ENCODE measurements around the gene C13orf46.

The C13orf46 gene

GRCh38 chr13:113912596-113912995, 61.3 kb downstream of the C13orf46 start:
- no peak overlapping the region for H3K4me3 Mint-ChIP-seq
- no peaks in the 10 kb centered on the region for H3K4me1 Mint-ChIP-seq
- no peaks in the 10 kb centered on the region for H3K9me3 Mint-ChIP-seq
- peaks cover under 1% of the 10 kb centered on the region for H3K36me3 Mint-ChIP-seq (ENCODE audit: insufficient read depth)
- peaks cover 93% of the 10 kb centered on the region for H3K27me3 Mint-ChIP-seq
- no peak overlapping the region for H3K27ac Mint-ChIP-seq (ENCODE audit: low read depth)
- ATAC-seq (replicated peaks; ENCODE audit: extremely low read depth, poor library complexity, severe bottlenecking) (no peak), DNase-seq (ENCODE audit: low spot score in 2 of 2) (no peak)

- peaks cover 57% of the 10 kb centered on the region for H3K27me3 Mint-ChIP-seq
- DNase-seq (ENCODE audit: low spot score in 2 of 2) (peak; percentile 7 to 8), ATAC-seq (replicated peaks; ENCODE audit: extremely low read depth, poor library complexity, severe bottlenecking) (no peak)
- H3K27ac Mint-ChIP-seq (ENCODE audit: low read depth) = no peak overlapping the region
- no peaks in the 10 kb centered on the region for H3K9me3 Mint-ChIP-seq
- no peaks in the 10 kb centered on the region for H3K4me1 Mint-ChIP-seq
- H3K4me3 Mint-ChIP-seq = no peak overlapping the region
- no peaks in the 10 kb centered on the region for H3K36me3 Mint-ChIP-seq (ENCODE audit: insufficient read depth)
Measured at GRCh38 chr13:113907635-113908617, 66.0 kb downstream of the C13orf46 start.

GRCh38 chr13:113906571-113906970, 67.3 kb downstream of the C13orf46 start:
- peaks cover 2% of the 10 kb centered on the region for H3K36me3 Mint-ChIP-seq (ENCODE audit: insufficient read depth)
- H3K4me1 Mint-ChIP-seq = no peaks in the 10 kb centered on the region
- DNase-seq (ENCODE audit: low spot score in 2 of 2) (no peak), ATAC-seq (replicated peaks; ENCODE audit: extremely low read depth, poor library complexity, severe bottlenecking) (no peak)
- no peaks in the 10 kb centered on the region for H3K9me3 Mint-ChIP-seq
- peaks cover 44% of the 10 kb centered on the region for H3K27me3 Mint-ChIP-seq
- no peak overlapping the region for H3K4me3 Mint-ChIP-seq
- H3K27ac Mint-ChIP-seq (ENCODE audit: low read depth) = no peak overlapping the region

GRCh38 chr13:113905942-113906341, 67.9 kb downstream of the C13orf46 start:
- Mint-ChIP-seq H3K4me1 (no peaks in the 10 kb centered on the region), H3K27me3 (peaks cover 37% of the 10 kb centered on the region), H3K36me3 (ENCODE audit: insufficient read depth) (peaks cover 2% of the 10 kb centered on the region), H3K27ac (ENCODE audit: low read depth) (no peak overlapping the region), H3K4me3 (no peak overlapping the region), H3K9me3 (no peaks in the 10 kb centered on the region)
- DNase-seq (ENCODE audit: low spot score in 2 of 2) = no peak
- no peak for ATAC-seq (replicated peaks; ENCODE audit: extremely low read depth, poor library complexity, severe bottlenecking)

GRCh38 chr13:113905018-113905417, 68.9 kb downstream of the C13orf46 start:
- ATAC-seq (replicated peaks; ENCODE audit: extremely low read depth, poor library complexity, severe bottlenecking) (no peak), DNase-seq (ENCODE audit: low spot score in 2 of 2) (peak; percentile 6 to 8)
- H3K9me3 Mint-ChIP-seq = no peaks in the 10 kb centered on the region
- H3K4me1 Mint-ChIP-seq = no peaks in the 10 kb centered on the region
- no peak overlapping the region for H3K27ac Mint-ChIP-seq (ENCODE audit: low read depth)
- H3K27me3 Mint-ChIP-seq = peaks cover 28% of the 10 kb centered on the region
- no peak overlapping the region for H3K4me3 Mint-ChIP-seq
- peaks cover 2% of the 10 kb centered on the region for H3K36me3 Mint-ChIP-seq (ENCODE audit: insufficient read depth)

GRCh38 chr13:113904411-113904810, 69.5 kb downstream of the C13orf46 start:
- Mint-ChIP-seq H3K9me3 (no peaks in the 10 kb centered on the region), H3K4me3 (no peak overlapping the region), H3K36me3 (ENCODE audit: insufficient read depth) (peaks cover 2% of the 10 kb centered on the region), H3K27me3 (peaks cover 23% of the 10 kb centered on the region), H3K27ac (ENCODE audit: low read depth) (no peak overlapping the region), H3K4me1 (no peaks in the 10 kb centered on the region)
- ATAC-seq (replicated peaks; ENCODE audit: extremely low read depth, poor library complexity, severe bottlenecking) (no peak), DNase-seq (ENCODE audit: low spot score in 2 of 2) (peak; percentile 9 to 12)

- H3K36me3 Mint-ChIP-seq (ENCODE audit: insufficient read depth) = peaks cover 2% of the 10 kb centered on the region
- H3K27me3 Mint-ChIP-seq = peaks cover 18% of the 10 kb centered on the region
- no peaks in the 10 kb centered on the region for H3K4me1 Mint-ChIP-seq
- ATAC-seq (replicated peaks; ENCODE audit: extremely low read depth, poor library complexity, severe bottlenecking) (no peak), DNase-seq (ENCODE audit: low spot score in 2 of 2) (peak in 1 of 2 donors; percentile 7)
- no peak overlapping the region for H3K4me3 Mint-ChIP-seq
- no peak overlapping the region for H3K27ac Mint-ChIP-seq (ENCODE audit: low read depth)
- no peaks in the 10 kb centered on the region for H3K9me3 Mint-ChIP-seq
Measured at GRCh38 chr13:113903912-113904311, 70.0 kb downstream of the C13orf46 start.
